Duodenal mucosa (tissue), 2 donors: ENCODE measurements around the gene ASB7.

Source experiments
- H3K27ac ChIP-seq: one replicate; pipeline ENCODE4 v1.7.0; 2013; ENCODE audit warnings: low read depth, low read length
- H3K27me3 ChIP-seq, 2 donors: one replicate each; pipeline ENCODE4 v1.7.0; 2013; ENCODE audit warnings: low read length in 2 of 2, control low read depth in 1 of 2; ENCODE audit not compliant: insufficient read depth in 2 of 2, control insufficient read depth in 1 of 2
- H3K36me3 ChIP-seq, 2 donors: one replicate each; pipeline ENCODE4 v1.7.0; 2013; ENCODE audit warnings: low read length in 2 of 2, control low read depth in 1 of 2; ENCODE audit not compliant: insufficient read depth in 2 of 2, control insufficient read depth in 1 of 2
- H3K4me1 ChIP-seq, 2 donors: one replicate each; pipeline ENCODE4 v1.7.0; 2013; ENCODE audit warnings: low read length in 2 of 2, control low read depth in 1 of 2; ENCODE audit not compliant: insufficient read depth in 2 of 2, control insufficient read depth in 1 of 2
- H3K4me3 ChIP-seq, 2 donors: one replicate each; pipeline ENCODE4 v1.7.0; 2013; ENCODE audit warnings: low read length in 2 of 2, low read depth in 1 of 2
- H3K9ac ChIP-seq, 2 donors: one replicate each; pipeline ENCODE4 v1.7.0; 2013; ENCODE audit warnings: low read length in 2 of 2, low read depth in 1 of 2
- H3K9me3 ChIP-seq, 2 donors: one replicate each; pipeline ENCODE4 v1.7.0; 2013; ENCODE audit warnings: low read length in 2 of 2, control low read depth in 1 of 2; ENCODE audit not compliant: control insufficient read depth in 1 of 2

The ASB7 gene

DNA sequence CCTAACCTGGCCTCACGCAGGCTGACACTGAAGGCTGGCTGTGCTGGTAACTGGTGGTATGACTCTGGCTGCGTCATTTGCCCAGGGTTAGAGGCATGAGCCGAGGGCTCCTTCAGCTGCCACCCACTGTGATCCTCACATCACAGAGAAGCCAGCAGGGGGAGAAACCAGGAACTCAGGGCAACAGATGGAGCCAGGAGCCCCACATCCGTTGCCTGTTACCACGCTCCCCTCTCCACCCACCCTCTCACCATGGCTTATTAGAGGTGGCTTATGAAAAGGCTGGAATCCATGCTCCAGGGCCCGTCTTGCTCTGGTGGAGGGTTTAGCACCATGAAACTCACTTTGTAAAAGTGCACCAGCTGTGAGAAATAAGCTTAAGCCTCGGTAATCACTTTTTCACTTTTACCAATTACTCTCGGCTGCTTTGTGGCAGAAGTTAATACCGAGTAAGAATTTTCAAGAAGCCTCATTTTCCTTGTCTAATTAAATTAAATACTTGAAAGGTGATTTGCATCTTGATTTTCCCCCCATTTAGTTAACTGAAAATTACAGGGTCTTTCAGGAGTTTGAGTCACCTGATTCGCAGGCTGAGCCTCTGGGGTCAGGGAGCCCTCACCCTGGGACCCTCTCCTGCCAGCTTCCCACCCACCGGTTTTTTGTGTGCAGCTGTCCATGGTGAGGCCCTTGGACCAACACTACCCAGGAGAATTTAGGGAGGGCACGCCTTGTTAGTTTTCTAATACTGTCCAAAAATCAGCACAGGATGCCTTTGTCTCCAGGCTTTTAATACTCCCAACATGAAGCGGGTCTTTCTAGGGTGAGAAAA is 60.9 kb downstream of the ASB7 start:
- no peaks in the 10 kb centered on the region for H3K36me3 ChIP-seq
- H3K4me3 ChIP-seq = no peak overlapping the region
- no peaks in the 10 kb centered on the region for H3K27me3 ChIP-seq
- no peaks in the 10 kb centered on the region for H3K9me3 ChIP-seq
- H3K4me1 ChIP-seq = no peaks in the 10 kb centered on the region
- no peak overlapping the region for H3K9ac ChIP-seq
- H3K27ac ChIP-seq = no peak overlapping the region

DNA sequence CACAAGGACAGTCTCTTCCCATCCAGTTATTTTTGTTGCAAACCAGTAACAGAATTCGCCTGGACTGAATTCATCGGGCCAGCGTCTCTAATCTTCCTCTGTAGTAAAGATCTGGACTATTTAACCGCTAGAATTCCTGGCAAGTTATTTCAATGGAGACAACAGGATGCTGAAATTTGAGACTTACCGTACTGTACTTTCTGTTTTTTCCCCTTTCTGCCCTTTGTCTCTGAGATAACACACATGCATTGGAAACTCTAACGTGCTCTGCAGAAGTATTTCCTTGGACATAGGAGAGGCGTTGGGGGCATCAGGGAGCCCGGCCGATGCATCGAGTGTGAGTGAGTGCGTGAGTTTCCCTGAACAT is 61.5 kb downstream of the ASB7 start:
- no peak overlapping the region for H3K9ac ChIP-seq
- H3K27ac ChIP-seq = no peak overlapping the region

DNA sequence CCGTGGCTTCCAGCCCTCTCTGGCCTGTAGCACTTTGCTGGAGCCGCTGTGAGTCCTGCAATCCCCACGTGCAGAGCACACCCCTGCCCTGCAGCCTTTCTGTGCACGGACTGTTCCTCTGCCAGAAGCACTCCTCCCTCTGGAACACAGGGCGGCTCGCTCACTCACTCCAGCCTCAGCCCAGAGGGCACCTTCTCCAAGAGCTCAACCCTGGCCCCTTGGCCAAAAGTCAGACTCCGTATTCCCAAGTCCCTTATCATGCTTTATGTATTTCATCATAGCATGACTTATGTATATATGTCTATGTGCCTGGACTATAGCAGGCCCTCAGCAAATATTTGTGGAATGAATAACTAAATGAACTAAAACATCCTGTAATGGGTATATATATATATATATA is 63.2 kb downstream of the ASB7 start:
- Histone ChIP-seq H3K9me3 (no peaks in the 10 kb centered on the region), H3K36me3 (no peaks in the 10 kb centered on the region), H3K9ac (no peak overlapping the region), H3K27me3 (no peaks in the 10 kb centered on the region), H3K27ac (no peak overlapping the region), H3K4me3 (no peak overlapping the region), H3K4me1 (no peaks in the 10 kb centered on the region)

More for the DNA sequence above, 61.5 kb downstream of the ASB7 start:
- no peaks in the 10 kb centered on the region for H3K4me1 ChIP-seq
- H3K4me3 ChIP-seq = no peak overlapping the region
- H3K36me3 ChIP-seq = no peaks in the 10 kb centered on the region
- no peaks in the 10 kb centered on the region for H3K27me3 ChIP-seq
- H3K9me3 ChIP-seq = no peaks in the 10 kb centered on the region

- no peak overlapping the region for H3K4me3 ChIP-seq
- no peaks in the 10 kb centered on the region for H3K36me3 ChIP-seq
- no peaks in the 10 kb centered on the region for H3K9me3 ChIP-seq
- no peaks in the 10 kb centered on the region for H3K4me1 ChIP-seq
- H3K9ac ChIP-seq = no peak overlapping the region
- no peaks in the 10 kb centered on the region for H3K27me3 ChIP-seq
- H3K27ac ChIP-seq = no peak overlapping the region
Observed at GRCh38 chr15:100667405-100668347, 65.3 kb downstream of the ASB7 start.

DNA sequence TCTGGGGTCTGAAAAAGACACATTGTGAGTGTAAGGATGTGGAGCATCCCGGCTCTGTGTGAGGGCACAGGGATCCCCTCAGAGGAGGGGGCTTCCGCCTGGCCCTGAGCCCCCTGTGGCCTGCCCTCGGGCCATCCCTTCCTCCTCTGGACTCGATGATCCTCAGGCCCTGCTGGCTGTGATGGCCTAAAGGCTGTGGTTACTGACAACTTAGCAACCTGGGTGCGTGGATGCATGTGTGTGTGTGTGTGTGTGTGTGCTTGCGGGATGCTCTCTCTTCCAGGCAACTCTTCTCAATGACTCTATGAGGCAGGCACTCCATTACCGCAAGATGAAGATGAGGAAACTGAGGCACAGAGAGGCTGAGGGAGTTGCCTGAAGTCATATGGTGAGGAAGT is 66.0 kb downstream of the ASB7 start:
- no peak overlapping the region for H3K9ac ChIP-seq
- no peaks in the 10 kb centered on the region for H3K36me3 ChIP-seq
- no peak overlapping the region for H3K27ac ChIP-seq

DNA sequence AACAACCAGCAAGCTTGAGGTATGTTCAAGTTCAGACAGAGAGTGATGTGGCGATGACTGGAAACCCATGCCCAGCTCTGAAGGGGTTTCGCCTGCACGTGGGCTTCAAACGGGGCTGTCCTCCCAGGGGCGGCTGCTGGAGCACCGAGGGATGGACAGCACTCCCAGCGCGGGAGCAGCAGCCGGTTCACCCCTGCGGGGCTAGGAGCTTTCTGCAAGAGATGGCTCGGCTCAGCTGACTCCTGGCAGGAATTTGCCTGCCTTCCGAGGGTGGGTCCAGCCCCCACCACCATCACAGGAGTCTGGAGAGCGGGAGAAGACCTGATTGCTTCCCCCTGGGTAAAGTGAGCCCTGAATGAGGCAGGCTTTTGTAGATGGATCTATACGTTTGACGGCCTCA is 66.9 kb downstream of the ASB7 start:
- Histone ChIP-seq H3K27me3 (no peaks in the 10 kb centered on the region), H3K36me3 (no peaks in the 10 kb centered on the region), H3K4me1 (no peaks in the 10 kb centered on the region), H3K27ac (no peak overlapping the region), H3K9me3 (no peaks in the 10 kb centered on the region), H3K4me3 (no peak overlapping the region), H3K9ac (no peak overlapping the region)

More for the DNA sequence above, 66.0 kb downstream of the ASB7 start:
- Histone ChIP-seq H3K4me3 (no peak overlapping the region), H3K27me3 (no peaks in the 10 kb centered on the region), H3K9me3 (no peaks in the 10 kb centered on the region), H3K4me1 (no peaks in the 10 kb centered on the region)

DNA sequence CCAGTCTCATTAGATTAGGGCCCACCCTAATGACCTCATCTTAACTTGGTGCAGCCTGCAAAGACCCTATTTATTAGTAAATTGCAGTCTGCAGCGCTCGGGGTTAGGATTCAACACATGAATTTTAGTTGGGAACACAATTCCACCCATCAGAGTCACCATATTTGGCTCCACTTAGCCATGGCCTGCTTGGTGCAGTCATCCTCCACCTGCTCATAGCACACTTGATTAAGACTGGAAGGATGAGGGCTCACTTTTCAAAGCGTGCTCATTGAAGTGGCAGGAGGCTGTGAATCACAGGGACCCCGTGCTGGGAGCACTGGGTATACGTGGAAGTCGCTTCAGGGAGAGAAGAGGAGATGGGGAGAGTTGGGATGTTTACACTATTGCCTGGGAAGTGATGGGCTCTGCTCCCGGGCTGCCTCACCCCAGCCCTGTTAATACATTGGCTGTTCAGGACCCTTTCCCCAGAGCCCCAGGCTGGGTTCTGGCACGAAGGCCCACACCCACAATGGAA is 68.2 kb downstream of the ASB7 start:
- H3K4me3 ChIP-seq = no peak overlapping the region
- H3K27ac ChIP-seq = no peak overlapping the region
- no peaks in the 10 kb centered on the region for H3K9me3 ChIP-seq
- no peak overlapping the region for H3K9ac ChIP-seq
- no peaks in the 10 kb centered on the region for H3K36me3 ChIP-seq
- H3K4me1 ChIP-seq = no peaks in the 10 kb centered on the region
- H3K27me3 ChIP-seq = no peaks in the 10 kb centered on the region

DNA sequence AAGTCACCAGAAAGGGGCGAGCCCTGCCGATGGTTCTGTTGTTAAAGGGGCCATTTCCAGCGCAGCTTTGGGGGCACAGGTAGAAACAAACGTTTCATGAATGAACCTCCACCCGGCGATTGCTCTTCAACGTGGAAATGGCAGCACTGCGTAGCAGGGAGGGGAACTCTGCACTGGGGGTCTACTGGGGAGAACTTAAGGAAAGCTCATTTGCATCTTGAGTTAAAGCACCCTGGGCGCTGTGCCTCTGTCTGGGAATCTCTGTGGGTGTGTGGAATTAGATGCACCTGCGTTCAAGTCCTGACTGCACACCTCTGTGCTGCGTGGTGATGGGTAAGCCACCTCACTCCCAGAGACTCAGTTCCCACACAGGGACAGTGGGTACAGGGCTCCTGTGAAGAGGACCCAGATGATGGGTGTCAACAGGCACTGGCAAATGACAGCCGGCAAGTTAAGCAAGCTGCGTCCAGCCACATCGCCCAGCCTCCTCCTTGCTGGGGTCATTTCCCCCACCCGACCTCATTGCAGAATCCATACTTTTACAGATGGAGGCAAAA is 68.8 kb downstream of the ASB7 start:
- H3K4me1 ChIP-seq = no peaks in the 10 kb centered on the region
- no peaks in the 10 kb centered on the region for H3K27me3 ChIP-seq
- no peaks in the 10 kb centered on the region for H3K9me3 ChIP-seq
- no peak overlapping the region for H3K9ac ChIP-seq
- no peak overlapping the region for H3K27ac ChIP-seq
- no peaks in the 10 kb centered on the region for H3K36me3 ChIP-seq
- no peak overlapping the region for H3K4me3 ChIP-seq

- H3K9ac ChIP-seq = no peak overlapping the region
Observed at GRCh38 chr15:100671858-100672543, 69.6 kb downstream of the ASB7 start.

More at GRCh38 chr15:100671858-100672543, 69.6 kb downstream of the ASB7 start:
- Histone ChIP-seq H3K4me1 (no peaks in the 10 kb centered on the region), H3K36me3 (no peaks in the 10 kb centered on the region), H3K27ac (no peak overlapping the region), H3K27me3 (no peaks in the 10 kb centered on the region), H3K9me3 (no peaks in the 10 kb centered on the region), H3K4me3 (no peak overlapping the region)
